GM12878 (cell line): ENCODE results near the gene DCTN1. TPM values are rescaled to one million over a fixed set of nuclear protein-coding genes. Genes with fewer than 3 reads are reported as not detected.

ENCODE experiments used
- ATAC-seq: fragments of 200-7000 bp; cut with Tn5 transposase; 3 replicates; pipeline ENCODE4 v1.9.1; 2020; ENCODE audit warnings: mild to moderate bottlenecking, moderate library complexity
- BruUV-seq: library from RNA; stranded (reverse); fragments of 400-500 nt; replicated peaks from 2 replicates; lab custom pipeline; 2021; lab: Mats Ljungman, UMichigan
- CTCF ChIA-PET: fragments of 300-600 bp; sonication (Branson Sonifier 250); formaldehyde crosslinking; extraction: SDS; loops from one replicate; lab custom pipeline; 2021; ENCODE audit warnings: inconsistent platforms; lab: Yijun Ruan, JAX
- POLR2A ChIA-PET: fragments of 350-600 bp; formaldehyde crosslinking; extraction: SDS; loops from one replicate; lab custom pipeline; 2021; ENCODE audit warnings: inconsistent platforms; lab: Charles Lee
- RAD21 ChIA-PET: fragments of 300-600 bp; sonication (Branson Sonifier 250); formaldehyde crosslinking; loops from one replicate; lab custom pipeline; 2023; ENCODE audit warnings: antibody characterized with exemption; ENCODE audit not compliant: unreplicated experiment; lab: Charles Lee
- SMC1A ChIA-PET: fragments of 300-600 bp; sonication (Branson Sonifier 250); formaldehyde crosslinking; loops from one replicate; lab custom pipeline; 2023; ENCODE audit not compliant: unreplicated experiment, uncharacterized antibody; lab: Charles Lee
- DNase-seq: peaks from one replicate; pipeline ENCODE4 v3.0.0-alpha.2; 2011; ENCODE audit warnings: low read depth, low spot score
- FAIRE-seq: peaks from 3 replicates; lab custom pipeline; 2011; peaks lifted over from hg19 to GRCh38; lab: Jason Lieb, UNC
- H2AFZ ChIP-seq: 2 replicates; pipeline ENCODE4 v1.6.0; 2011; ENCODE audit warnings: low read depth, low read length, control low read depth; ENCODE audit not compliant: control insufficient read depth
- H3K27ac ChIP-seq: 2 replicates; pipeline ENCODE4 v1.5.1; 2011; ENCODE audit warnings: control low read depth; ENCODE audit not compliant: control insufficient read depth, insufficient read depth
- H3K27me3 ChIP-seq, 2 experiments: replicated peaks in 1 of 2; 2 replicates each; pipeline versions ENCODE4 v1.6.0 to v1.6.1; 2011; ENCODE audit warnings: low read length in 1 of 2; ENCODE audit not compliant: control insufficient read depth in 2 of 2, insufficient read depth in 2 of 2
- H3K36me3 ChIP-seq, 2 experiments: 2 replicates each; pipeline ENCODE4 v1.5.1; 2011; ENCODE audit warnings: low read length in 1 of 2; ENCODE audit not compliant: control insufficient read depth in 2 of 2, insufficient read depth in 2 of 2
- H3K4me1 ChIP-seq: 2 replicates; pipeline ENCODE4 v1.6.1; 2011; ENCODE audit warnings: mild to moderate bottlenecking, low read length, moderate library complexity, mixed read lengths; ENCODE audit not compliant: control insufficient read depth, insufficient read depth
- H3K4me2 ChIP-seq: 2 replicates; pipeline ENCODE4 v1.6.0; 2011; ENCODE audit warnings: control low read depth; ENCODE audit not compliant: control insufficient read depth, insufficient read depth
- H3K4me3 ChIP-seq: fragments of 200-600 bp; sonication (generic); 2 replicates; pipeline ENCODE4 v1.5.1; 2016
- H3K79me2 ChIP-seq: 2 replicates; pipeline ENCODE4 v1.6.0; 2011; ENCODE audit warnings: low read length; ENCODE audit not compliant: control insufficient read depth, insufficient read depth
- H3K9ac ChIP-seq: 2 replicates; pipeline ENCODE4 v1.8.0; 2011; ENCODE audit warnings: low read length, control low read depth, mixed read lengths; ENCODE audit not compliant: control insufficient read depth, insufficient read depth
- H3K9me3 ChIP-seq: replicated peaks from 3 replicates; pipeline ENCODE4 v1.5.1; 2011; ENCODE audit warnings: mild to moderate bottlenecking, low read length; ENCODE audit not compliant: control insufficient read depth, insufficient read depth
- H4K20me1 ChIP-seq: 2 replicates; pipeline ENCODE4 v1.6.0; 2011; ENCODE audit not compliant: control insufficient read depth, insufficient read depth
- ATF3 ChIP-seq: IDR thresholded peaks from 2 replicates; pipeline ENCODE4 v1.6.1; 2011; ENCODE audit warnings: low read depth, mild to moderate bottlenecking, low read length, moderate library complexity, borderline replicate concordance; ENCODE audit errors: extremely low read depth
- ATF7 ChIP-seq: fragments of 450-650 bp; IDR thresholded peaks from 2 replicates; pipeline ENCODE4 v1.6.1; 2016; ENCODE audit warnings: low read depth, mild to moderate bottlenecking
- E4F1 ChIP-seq: fragments of 450-650 bp; IDR thresholded peaks from 2 replicates; pipeline ENCODE4 v1.6.1; 2018; ENCODE audit warnings: borderline replicate concordance, mild to moderate bottlenecking; ENCODE audit not compliant: partially characterized antibody
- ELK1 ChIP-seq: IDR thresholded peaks from 2 replicates; pipeline ENCODE4 v1.6.1; 2012; ENCODE audit warnings: low read depth, low read length, improper control_type of control experiment
- FOXK2 ChIP-seq: fragments of 450-650 bp; IDR thresholded peaks from 2 replicates; pipeline ENCODE4 v1.6.1; 2017; ENCODE audit warnings: mild to moderate bottlenecking, moderate library complexity
- JUNB ChIP-seq: IDR thresholded peaks from 2 replicates; pipeline ENCODE4 v1.6.1; 2016; ENCODE audit warnings: antibody characterized with exemption, mild to moderate bottlenecking
- KLF5 ChIP-seq: fragments of 450-650 bp; IDR thresholded peaks from 2 replicates; pipeline ENCODE4 v1.6.1; 2014; ENCODE audit warnings: mild to moderate bottlenecking; ENCODE audit not compliant: partially characterized antibody
- MYB ChIP-seq: fragments of 150-350 bp; IDR thresholded peaks from 2 replicates; pipeline ENCODE4 v1.6.1; 2014; ENCODE audit warnings: mild to moderate bottlenecking, low read depth, low read length, borderline replicate concordance
- RBBP5 ChIP-seq: fragments of 200-600 bp; sonication (generic); conservative IDR thresholded peaks from 2 replicates; pipeline ENCODE4 v1.6.1; 2016
- REST ChIP-seq: IDR thresholded peaks from 2 replicates; pipeline ENCODE4 v1.6.1; 2012; ENCODE audit warnings: mild to moderate bottlenecking, low read depth, low read length
- TCF7 ChIP-seq: IDR thresholded peaks from 2 replicates; pipeline ENCODE4 v1.6.1; 2014; ENCODE audit warnings: antibody characterized with exemption, borderline replicate concordance
- WRNIP1 ChIP-seq: IDR thresholded peaks from 2 replicates; pipeline ENCODE4 v1.6.1; 2011; ENCODE audit warnings: low read depth, low read length, improper control_type of control experiment, borderline replicate concordance
- ZNF592 ChIP-seq: fragments of 450-650 bp; IDR thresholded peaks from 2 replicates; pipeline ENCODE4 v1.6.1; 2017; ENCODE audit warnings: mild to moderate bottlenecking, moderate library complexity
- WGBS: methylation state at CpG from one replicate; pipeline ENCODE4 v1.1.6; 2016; ENCODE audit warnings: low lambda C conversion rate; ENCODE audit not compliant: insufficient replicate concordance, insufficient coverage; ENCODE audit errors: missing lambda C conversion rate; 5-methylcytosine and 5-hydroxymethylcytosine counted together
- in situ Hi-C: fragments of 300-500 bp; cut with MboI; formaldehyde crosslinking; loops from 9 replicates; pipeline ENCODE4 v1.14.3; 2018; ENCODE audit warnings: mixed read lengths
- intact Hi-C: fragments of 100-400 bp; cut with micrococcal nuclease; formaldehyde crosslinking; loops from one replicate; pipeline ENCODE4 v1.14.2; 2022; ENCODE audit not compliant: unreplicated experiment
- polyA plus RNA-seq, 11 experiments: library from polyadenylated mRNA; depleted of rRNA in 4 of 11; unstranded in 6 of 11; stranded (reverse) in 5 of 11; fragments of >200 nt; fragmentation: Nextera tagmentation in 4 of 11; fragmentation: Illumina TruSeq in 1 of 11; extraction: Ambion mirVana in 4 of 11; extraction: Trizol in 1 of 11; gene quantifications; 1 replicate in 1 of 11; 2 replicates in 10 of 11; pipeline versions ENCODE4 v1.2.1 to v1.2.3, GENCODE V29; 2011 to 2016; ENCODE audit warnings: inconsistent platforms in 2 of 11, missing spikeins in 2 of 11, low read depth in 1 of 11
- total RNA-seq, 4 experiments: library from RNA; depleted of rRNA in 3 of 4; stranded (reverse); fragments of >200 nt in 3 of 4; fragmentation: Illumina TruSeq in 1 of 4; extraction: Trizol in 1 of 4; gene quantifications; 2 replicates each; pipeline versions ENCODE4 v1.2.1 to v1.2.3, GENCODE V29; 2013 to 2021

Gene DCTN1
- total and polyA plus RNA-seq, 10 of the 15 experiments (the other 5 are each of a cell fraction or from before 2014, with no cell fraction given) = 44.1 to 116 (median 64.8) TPM

- H3K27ac ChIP-seq = no peak overlapping the region
- no peaks in the 10 kb centered on the region for H3K36me3 ChIP-seq
- DNase-seq (no peak), FAIRE-seq (no peak), ATAC-seq (no peak)
- H3K9me3 ChIP-seq = no peaks in the 10 kb centered on the region
- 58% methylated on average over 4 of the region's 4 CpGs for WGBS
- CTCF ChIA-PET = interaction anchor here (6.5 kb wide), 1 partner anchor 15 kb away, joined by 52 read pairs; no protein-coding TSS in a partner anchor
- H3K9ac ChIP-seq = no peak overlapping the region
- no peaks in the 10 kb centered on the region for H3K79me2 ChIP-seq
- in situ Hi-C loops (no loop called here), intact Hi-C loops (no loop called here)
- TF ChIP-seq E4F1 = no peak
- no peak for TF ChIP-seq ATF3
- no peak for TF ChIP-seq TCF7
- TF ChIP-seq WRNIP1 = no peak
- no peak for TF ChIP-seq ATF7
- no peak for TF ChIP-seq ZNF592
- no peak for TF ChIP-seq JUNB
- no peak for TF ChIP-seq FOXK2
- no peak for TF ChIP-seq RBBP5
- TF ChIP-seq KLF5 = no peak
- TF ChIP-seq ELK1 = no peak
- TF ChIP-seq REST = no peak
- no peak for TF ChIP-seq MYB
- POLR2A ChIA-PET = no interaction called here
- H3K27me3 ChIP-seq = no peaks in the 10 kb centered on the region
- RAD21 ChIA-PET = no interaction called here
- peaks cover 3% of the 10 kb centered on the region; the same call in 1 of the 2 replicates for H3K4me1 ChIP-seq
- H2AFZ ChIP-seq = no peak overlapping the region
- H3K4me3 ChIP-seq = no peak overlapping the region
- H3K4me2 ChIP-seq = no peak overlapping the region
- no peaks in the 10 kb centered on the region for H4K20me1 ChIP-seq
- BruUV-seq = no TSS peak
- SMC1A ChIA-PET = no interaction called here
Measured at GRCh38 chr2:74349889-74350288, 30.2 kb downstream of the DCTN1 start.
